ENCODE data around the gene CFAP97. TPM values are rescaled to one million over a fixed set of nuclear protein-coding genes. Genes with fewer than 3 reads are reported as not detected.
"Not testable (repeated sequence)": the region's sequence is repeated elsewhere in the genome, so short reads cannot be mapped to it uniquely, and the experiment has no call there.

The CFAP97 gene
- total RNA-seq, 1 experiment from 2014 or later = 19.6 TPM

GRCh38 chr4:185222598-185222997 is 18.8 kb upstream of the CFAP97 start:
- DNase-seq (ENCODE audit: low read depth) = no peak

DNA sequence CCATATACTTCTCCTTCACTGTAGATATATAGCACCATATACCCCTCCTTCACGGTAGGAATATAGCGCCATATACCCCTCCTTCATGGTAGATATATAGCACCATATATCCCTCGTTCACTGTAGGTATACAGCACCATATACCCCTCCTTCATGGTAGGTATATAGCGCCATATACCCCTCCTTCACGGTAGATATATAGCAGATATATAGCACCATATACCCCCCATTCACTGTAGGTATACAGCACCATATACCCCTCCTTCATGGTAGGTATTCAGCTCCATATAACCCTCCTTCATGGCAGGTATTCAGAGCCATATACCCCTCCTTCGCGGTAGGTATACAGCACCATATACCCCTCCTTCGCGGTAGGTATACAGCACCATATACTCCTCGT is 18.1 kb upstream of the CFAP97 start:
- DNase-seq (ENCODE audit: low read depth) = no peak

- no peak for DNase-seq (ENCODE audit: low read depth)
Measured at GRCh38 chr4:185221491-185221890, 17.7 kb upstream of the CFAP97 start.

- no peak for DNase-seq (ENCODE audit: low read depth)
Measured at GRCh38 chr4:185219551-185220344, 15.9 kb upstream of the CFAP97 start.

- no peak for DNase-seq (ENCODE audit: low read depth)
Measured at GRCh38 chr4:185218312-185218711, 14.5 kb upstream of the CFAP97 start.

- no peak for DNase-seq (ENCODE audit: low read depth)
Measured at GRCh38 chr4:185217408-185217975, 13.7 kb upstream of the CFAP97 start.

GRCh38 chr4:185215261-185215660 is 11.5 kb upstream of the CFAP97 start:
- DNase-seq (ENCODE audit: low read depth) = no peak

GRCh38 chr4:185213877-185214276 is 10.1 kb upstream of the CFAP97 start:
- DNase-seq (ENCODE audit: low read depth) = no peak

GRCh38 chr4:185212581-185212980 is 8.8 kb upstream of the CFAP97 start:
- no peak for DNase-seq (ENCODE audit: low read depth)

GRCh38 chr4:185211641-185212040 is 7.8 kb upstream of the CFAP97 start:
- DNase-seq (ENCODE audit: low read depth) = no peak

- DNase-seq (ENCODE audit: low read depth) = no peak
Measured at GRCh38 chr4:185211035-185211434, 7.2 kb upstream of the CFAP97 start.

DNA sequence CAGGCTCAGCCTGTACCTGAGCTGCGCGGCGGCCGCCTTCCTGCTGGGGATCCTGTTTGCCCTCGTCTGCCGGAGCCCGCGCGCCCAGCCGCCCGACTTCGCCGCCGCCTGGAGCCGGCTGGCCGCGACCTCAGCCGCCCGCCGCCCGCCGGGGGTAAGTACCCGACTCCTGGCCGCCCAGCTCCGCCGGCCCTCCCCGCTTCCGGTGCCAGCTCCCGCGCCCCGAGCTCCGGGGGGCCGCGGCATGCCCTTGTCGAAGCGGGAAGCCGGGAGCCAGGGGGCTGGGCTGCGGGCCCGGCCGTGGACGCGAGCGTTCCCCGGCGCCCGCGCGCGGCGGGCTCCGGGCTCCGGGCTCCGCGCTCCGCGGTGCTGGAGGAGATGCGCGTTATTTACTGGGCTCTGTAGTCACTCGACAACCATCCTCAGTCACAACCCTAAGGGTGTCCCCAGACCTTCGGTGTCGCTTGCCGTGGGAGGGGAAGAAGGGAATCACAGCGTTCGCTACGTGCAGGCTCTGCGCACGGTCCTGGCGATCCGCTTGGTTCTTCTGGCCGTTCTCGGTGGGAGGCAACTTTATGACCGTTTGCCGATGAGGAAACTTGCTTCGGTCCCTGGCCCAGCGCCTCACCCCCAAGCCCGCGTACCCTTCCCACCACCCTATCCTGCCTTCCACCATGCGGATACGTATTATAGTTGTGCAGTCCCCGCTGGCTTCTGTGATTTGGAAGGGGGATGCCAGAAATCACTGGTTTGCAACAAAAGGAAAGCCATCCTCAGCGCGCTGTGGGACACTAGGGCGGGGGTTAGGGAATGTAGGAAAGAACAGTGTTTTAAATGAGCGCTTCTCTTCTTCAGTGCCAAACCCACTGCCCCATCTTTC is 6.5 kb upstream of the CFAP97 start:
- peak; percentile 53 for DNase-seq (ENCODE audit: low read depth)

GRCh38 chr4:185209852-185210101 is 6.0 kb upstream of the CFAP97 start:
- DNase-seq (ENCODE audit: low read depth) = not testable (repeated sequence)

- DNase-seq (ENCODE audit: low read depth) = peak; percentile 84
Measured at GRCh38 chr4:185209031-185209851, 5.4 kb upstream of the CFAP97 start, which contains the start of gene SNX25. TSS of gene SNX25 (plus strand) at chr4:185209598. CDS start at chr4:185209827, 229 bp downstream.

- no peak for DNase-seq (ENCODE audit: low read depth)
Measured at GRCh38 chr4:185207466-185207865, 3.7 kb upstream of the CFAP97 start.

DNA sequence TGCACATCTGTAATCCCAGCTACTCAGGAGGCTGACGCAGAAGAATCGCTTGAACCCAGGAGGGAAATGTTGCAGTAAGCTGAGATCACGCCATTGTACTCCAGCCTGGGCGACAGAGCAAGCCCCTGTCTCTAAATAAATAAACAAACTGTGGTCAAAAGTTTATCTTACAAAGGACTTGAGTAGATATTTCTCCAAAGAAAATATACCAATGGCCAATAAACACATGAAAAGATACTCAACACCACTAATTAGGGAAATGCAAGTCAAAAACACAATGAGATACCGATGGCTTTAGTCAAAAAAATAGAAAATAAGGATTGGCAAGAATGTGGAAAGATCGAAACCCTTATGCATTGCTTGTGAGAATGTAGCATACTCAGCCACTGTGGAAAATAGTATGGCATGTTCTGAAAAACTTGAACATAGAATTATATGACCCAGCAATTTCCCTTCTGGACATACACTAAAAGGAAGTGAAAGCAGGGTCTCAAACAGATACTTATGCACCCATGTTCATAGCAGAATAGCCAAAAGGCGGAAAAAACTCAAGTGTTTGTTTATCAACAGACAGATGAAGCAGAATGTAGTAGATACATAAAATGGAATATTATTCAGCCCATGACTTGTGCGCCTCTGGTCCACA is 2.0 kb upstream of the CFAP97 start:
- no peak for DNase-seq (ENCODE audit: low read depth)

DNA sequence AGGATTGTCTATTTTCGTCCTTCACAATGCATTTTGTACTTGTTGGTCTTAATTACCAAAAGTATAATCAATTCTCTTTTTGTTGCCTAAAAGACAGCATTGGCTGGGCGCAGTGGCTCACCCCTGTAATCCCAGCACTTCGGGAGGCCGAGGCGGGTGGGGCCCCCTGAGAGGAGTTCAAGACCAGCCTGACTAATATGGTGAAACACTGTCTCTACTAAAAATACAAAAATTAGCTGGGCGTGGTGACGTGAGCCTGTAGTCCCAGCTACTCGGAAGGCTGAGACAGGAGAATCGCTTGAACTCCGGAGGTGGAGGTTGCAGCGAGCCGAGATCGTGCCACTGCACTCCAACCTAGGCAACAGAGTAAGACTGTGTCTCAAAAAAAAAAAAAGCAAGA is 1.3 kb upstream of the CFAP97 start:
- not testable (repeated sequence) for DNase-seq (ENCODE audit: low read depth)

DNA sequence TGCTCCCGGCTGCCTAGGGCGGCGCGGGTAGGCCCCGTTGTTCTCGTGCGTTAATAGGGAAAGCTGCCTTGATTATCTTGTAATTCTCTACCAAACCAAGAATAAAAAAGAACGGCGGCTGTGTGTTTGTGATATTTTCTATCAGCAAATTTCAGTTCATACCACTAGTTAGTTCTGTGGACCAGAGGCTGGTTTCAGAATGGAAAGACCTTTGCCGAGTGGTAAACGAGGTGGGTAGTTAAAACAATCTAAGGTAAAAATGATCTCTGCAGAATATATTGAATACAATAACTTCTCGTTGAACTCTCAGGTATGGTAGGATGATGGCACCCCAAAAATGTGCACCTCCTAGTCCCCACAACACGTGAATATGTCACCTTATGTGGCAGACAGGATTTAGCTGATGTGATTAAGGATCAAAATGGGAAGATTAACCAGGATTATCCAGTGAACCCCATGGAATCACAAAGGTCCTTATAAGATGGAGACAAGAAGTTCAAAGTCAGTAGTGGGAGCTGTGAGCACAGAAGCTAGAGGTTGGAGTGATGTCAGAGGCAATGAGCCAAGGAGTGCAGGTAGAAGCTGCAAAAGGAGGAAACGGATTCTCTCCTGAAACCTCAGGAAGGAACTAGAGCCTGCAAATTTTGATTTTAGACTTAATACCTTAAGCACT is 574 bp upstream of the CFAP97 start:
- DNase-seq (ENCODE audit: low read depth) = peak; percentile 6

DNA sequence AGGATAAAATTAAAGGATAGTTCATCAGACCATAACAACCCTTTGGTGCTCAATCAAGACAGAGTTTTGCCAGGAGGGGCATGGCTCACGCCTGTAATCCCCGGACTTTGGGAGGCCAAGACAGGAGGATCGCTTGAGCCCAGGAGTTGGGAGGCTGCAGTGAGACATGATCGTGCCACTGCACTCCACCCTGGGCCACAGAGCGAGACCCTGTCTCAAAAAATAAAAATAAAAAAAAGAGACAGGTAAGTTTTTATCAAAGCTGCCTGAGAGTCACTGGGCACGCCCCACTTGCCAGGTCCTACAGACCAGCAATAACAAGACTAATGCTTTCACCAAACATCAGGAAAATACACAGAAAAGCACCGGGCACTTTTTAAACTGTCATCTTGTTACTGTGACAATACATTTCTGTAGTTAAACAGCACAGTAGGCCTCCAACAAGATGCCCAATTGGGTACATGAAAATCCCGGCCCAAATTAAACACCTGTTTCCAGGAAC is 765 bp downstream of the CFAP97 start:
- no peak for DNase-seq (ENCODE audit: low read depth)

All from Daoy (cell line).